Medulla oblongata (tissue), 1 donor: ENCODE results near the gene DUSP16.
"Not testable (repeated sequence)": the region's sequence is repeated elsewhere in the genome, so short reads cannot be mapped to it uniquely, and the experiment has no call there.

Experiments
- DNase-seq: peaks from one replicate; pipeline ENCODE4 v3.0.0-alpha.2; 2015; ENCODE audit errors: extremely low spot score

Gene DUSP16

DNA sequence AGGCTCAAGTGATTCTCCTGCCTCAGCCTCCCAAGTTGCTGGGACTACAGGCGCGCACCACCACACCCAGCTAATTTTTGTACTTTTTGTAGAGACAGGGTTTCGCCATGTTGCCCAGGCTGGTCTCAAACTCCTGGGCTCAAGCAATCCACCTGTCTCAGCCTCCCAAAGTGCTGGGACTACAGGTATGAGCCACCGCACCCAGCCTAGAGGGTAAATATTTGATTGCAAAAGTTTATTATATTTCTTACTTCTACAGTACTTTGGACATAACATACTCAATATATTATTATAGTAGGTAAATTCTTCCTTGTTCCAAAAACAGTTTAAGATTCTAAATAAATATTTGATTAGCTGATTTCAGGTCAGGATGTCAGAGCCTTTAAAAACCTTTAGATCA, 40.0 kb downstream of the DUSP16 start:
- not testable (repeated sequence) for DNase-seq

GRCh38 chr12:12521888-12522287, 40.8 kb downstream of the DUSP16 start:
- peak; percentile 45 for DNase-seq

DNA sequence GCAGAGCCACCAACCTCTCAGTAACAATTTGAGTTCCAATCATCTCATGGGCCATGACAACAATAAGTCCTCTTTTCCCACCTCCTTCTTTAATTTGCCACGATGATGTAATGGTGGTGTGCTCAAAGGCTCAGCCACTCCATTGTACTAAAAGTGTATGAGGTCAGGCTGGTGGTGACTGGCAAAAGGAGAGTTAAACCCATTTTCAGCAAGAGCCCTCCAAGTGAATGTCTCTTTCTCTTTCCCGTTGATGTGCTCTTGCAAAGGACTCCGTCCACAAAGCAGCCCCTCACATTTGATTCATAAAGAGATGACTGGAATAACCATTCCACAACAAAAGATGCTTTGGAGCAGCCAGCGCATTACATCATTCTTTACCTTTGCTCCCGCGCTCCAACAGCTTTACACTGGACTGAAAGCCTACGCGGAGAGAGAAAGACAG, 41.6 kb downstream of the DUSP16 start:
- DNase-seq: peak; percentile 63

DNA sequence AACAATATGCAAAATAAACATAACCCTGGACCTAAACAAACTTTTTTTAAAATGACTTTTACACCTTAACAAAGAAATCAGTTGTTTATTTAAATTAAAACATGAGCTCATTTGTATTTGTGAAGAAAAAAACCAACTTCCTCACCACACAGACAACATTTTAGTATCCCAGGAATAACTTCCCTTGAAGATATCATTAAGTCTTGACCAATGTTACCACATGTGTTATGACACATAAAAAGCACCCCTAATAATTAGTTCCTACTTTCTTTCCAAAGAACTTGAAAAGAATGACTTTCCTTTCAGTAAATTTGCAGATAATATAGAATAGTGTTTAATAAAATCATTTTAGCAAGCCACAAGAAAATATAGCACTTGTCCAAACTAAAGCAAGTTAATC, 42.4 kb downstream of the DUSP16 start:
- DNase-seq: no peak

DNA sequence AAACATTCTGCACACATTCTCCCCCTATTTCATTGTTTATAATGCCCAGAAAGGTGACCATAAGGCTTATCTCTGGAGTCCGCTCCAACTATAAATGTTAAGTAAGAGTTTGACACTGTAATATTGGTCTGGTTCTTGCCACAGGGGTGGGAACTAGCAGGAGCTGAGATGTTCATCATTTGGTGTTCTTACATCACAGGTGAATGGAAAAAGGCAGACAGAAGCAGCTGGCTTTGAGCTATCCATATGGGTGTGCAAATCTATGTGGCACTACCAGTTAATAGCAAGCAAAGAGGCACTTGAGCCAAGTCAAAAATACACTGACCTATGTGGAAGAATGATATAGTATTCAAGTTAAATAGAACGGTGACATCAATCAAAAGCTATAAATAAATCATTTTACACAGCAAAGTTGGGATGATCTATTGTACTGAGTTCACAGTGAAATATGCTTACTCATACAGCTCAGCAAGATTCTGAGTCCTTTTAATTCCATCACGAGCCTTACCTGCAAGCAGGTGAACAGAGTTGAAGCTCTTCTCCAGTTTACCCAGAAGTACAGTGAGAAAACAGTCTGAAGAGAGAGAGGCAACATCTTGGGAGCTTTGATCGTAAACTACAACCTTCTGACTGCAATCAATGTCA, 43.2 kb downstream of the DUSP16 start:
- DNase-seq: no peak

GRCh38 chr12:12518919-12519318, 43.7 kb downstream of the DUSP16 start:
- DNase-seq: no peak

GRCh38 chr12:12518464-12518845, 44.2 kb downstream of the DUSP16 start:
- no peak for DNase-seq

GRCh38 chr12:12513416-12514006, 49.2 kb downstream of the DUSP16 start:
- DNase-seq: peak; percentile 75

DNA sequence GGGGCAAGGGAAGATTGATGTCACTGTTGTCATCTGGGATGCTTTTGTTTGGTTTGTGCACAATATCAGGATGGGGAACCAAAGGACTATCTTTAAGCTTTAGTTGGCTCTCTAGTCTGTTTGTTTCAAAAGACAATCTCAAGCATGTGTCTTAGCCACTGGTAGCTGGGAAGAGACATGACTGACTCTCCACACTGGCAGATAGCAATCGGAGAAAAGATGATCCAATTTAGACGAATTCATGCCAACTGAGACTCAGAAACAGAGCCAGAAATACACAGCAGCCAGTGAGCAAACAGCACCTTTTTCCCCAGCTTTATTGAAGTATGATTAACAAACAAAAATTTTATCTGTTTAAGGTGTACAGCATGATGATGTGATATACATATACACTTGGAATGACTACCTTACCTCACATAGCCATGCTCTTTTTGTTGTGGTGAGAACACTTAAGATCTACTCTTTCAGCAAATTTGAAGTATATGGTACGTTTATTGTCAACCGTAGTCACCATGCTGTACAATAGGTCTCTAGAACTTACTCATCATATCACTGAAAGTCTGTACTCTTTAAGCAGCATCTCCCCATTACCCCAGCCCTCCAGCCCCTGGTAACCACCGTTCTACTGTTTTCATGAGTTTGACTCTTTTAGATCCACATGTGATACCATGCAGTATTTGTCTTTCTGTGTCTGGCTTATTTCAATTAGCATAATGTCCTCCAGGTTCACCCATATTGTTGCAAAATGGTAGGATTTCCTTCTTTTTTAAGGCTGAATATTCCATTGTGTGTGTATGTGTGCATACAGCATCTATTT, 50.6 kb downstream of the DUSP16 start:
- no peak for DNase-seq

GRCh38 chr12:12511021-12511783, 51.5 kb downstream of the DUSP16 start:
- no peak for DNase-seq

DNA sequence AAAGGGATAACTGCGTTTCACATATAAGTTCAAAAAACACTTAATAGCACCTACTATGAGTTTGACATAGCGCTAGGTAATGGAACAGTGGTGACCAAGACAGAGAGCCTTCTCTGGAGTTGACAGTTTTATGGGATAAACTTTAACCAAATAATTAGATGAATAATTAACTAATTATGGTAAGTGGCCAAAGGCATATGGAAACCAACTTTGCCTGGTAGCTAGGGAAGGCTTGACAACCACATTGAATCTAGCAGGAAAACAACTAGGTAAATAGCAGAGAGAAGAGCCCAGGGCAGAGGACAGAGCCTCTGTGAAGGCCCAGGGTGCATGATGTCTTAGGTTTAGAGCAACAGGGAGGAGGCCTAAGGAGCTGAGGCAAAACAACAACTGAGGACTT, 52.1 kb downstream of the DUSP16 start:
- no peak for DNase-seq

DNA sequence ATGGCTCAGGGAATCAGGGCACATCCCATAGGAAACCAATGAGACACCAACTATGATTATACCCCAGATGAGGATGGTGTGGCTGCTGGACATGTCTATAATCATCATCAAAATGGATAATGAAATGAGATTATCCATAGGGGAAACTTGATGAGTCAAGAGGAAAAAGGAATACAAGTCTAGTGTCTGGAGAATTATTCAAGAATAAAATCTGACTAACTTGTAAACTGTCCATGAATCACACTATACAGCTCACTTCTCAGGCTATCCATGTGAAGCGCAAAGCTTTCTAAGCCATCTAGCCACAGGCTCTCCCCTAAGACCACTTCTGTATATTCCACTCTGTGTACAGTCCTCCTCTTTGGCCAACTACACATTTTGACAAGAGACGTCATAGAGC, 52.5 kb downstream of the DUSP16 start:
- DNase-seq: no peak

DNA sequence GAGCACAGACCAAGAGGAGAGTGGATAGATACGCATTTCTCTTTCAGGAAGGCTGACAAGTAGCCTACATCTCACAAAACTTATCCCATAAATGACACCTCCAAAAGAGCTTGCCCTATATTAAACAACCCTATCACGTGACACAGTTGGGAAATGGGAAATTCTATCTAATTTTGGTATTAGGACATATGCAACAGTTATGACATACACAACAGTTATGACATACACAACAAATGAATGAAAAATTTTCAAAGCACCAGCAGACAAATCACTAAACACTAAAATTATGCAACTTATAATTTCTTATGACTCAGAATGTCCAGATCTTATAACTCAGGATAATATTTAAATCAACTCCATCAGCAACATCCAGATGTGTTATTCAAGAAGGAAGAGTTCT, 54.1 kb downstream of the DUSP16 start:
- no peak for DNase-seq

DNA sequence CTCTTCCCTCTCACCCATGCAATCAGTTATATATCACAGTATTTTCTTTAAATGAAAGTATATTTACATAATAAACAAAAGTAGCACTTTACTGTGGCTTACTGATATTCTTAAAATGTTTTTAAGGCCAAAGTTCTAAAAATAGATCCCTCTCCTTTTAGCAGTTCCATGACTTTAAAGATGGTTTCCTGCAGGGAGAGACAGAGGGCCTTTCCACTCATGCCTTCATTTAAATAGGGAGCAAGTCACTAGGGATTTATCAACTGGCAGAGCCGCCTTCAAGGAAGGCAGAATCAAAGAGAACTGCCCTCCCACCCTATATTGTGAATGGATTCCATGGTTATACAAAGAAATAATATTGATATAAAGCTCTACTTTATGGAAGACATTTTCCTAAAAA, 55.5 kb downstream of the DUSP16 start:
- no peak for DNase-seq

DNA sequence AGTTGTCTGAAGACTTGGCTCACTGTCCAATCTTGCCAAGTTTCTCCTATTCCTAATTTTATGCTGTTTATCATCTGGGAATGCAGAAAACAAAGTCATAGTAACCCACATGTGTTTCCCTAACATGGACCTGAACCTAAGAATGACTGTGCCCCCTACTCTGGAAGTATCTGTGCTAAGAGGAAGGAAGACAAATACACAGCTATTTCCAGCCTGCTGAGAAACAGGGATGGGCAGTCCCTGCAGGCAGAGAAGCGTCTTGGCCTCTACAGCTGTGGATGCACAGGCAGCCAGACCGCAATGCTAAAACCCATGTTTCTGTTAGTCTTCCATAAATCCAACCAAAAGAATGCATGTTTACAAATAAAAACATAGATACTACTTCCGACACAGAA, 56.2 kb downstream of the DUSP16 start:
- DNase-seq: no peak

- peak; percentile 70 for DNase-seq
These were observed 56.8 kb downstream of the DUSP16 start for GRCh38 chr12:12505544-12506495.

- no peak for DNase-seq
These were observed 59.1 kb downstream of the DUSP16 start for GRCh38 chr12:12503384-12504078.

DNA sequence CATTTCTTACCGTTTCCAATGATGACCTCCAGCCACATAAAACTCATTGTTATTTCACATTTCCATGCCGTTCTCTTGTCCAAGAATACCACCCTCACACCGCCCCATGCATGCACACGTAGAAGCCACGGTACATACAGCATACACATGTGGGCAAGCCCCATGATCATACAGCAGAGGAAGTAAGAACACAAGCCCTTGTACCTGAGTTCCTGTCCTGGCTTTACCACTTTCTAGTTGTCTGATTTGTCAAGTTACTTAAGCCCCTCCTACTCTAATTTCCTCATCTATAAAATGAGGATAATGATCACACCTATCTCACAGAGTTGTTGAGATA, 59.9 kb downstream of the DUSP16 start:
- no peak for DNase-seq

GRCh38 chr12:12502130-12502814, 60.4 kb downstream of the DUSP16 start:
- not testable (repeated sequence) for DNase-seq

GRCh38 chr12:12501121-12501520, 61.5 kb downstream of the DUSP16 start:
- DNase-seq: no peak
